ENCODE measurements around the gene MFAP5. TPM values are rescaled to one million over a fixed set of nuclear protein-coding genes. Genes with fewer than 3 reads are reported as not detected.
A peak's percentile ranks its signal among the peaks of the same experiment; 100 is the strongest.

MFAP5 gene, protein sequence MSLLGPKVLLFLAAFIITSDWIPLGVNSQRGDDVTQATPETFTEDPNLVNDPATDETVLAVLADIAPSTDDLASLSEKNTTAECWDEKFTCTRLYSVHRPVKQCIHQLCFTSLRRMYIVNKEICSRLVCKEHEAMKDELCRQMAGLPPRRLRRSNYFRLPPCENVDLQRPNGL
- 10 to 100 TPM; 16.9 to 32.8 (median 22.0) TPM for total RNA-seq

GRCh38 chr12:8662593-8662992 is at the start of gene MFAP5:
MFAP5 (minus strand) TSS chr12:8662826; CDS start chr12:8662104, 722 bp downstream.
- TF ChIP-seq POLR2AphosphoS5 (IDR thresholded peaks at IDR 0.05): no peak
- no peaks in the 10 kb centered on the region for H3K4me1 ChIP-seq
- no peaks in the 10 kb centered on the region for H3K27me3 ChIP-seq
- 61 to 72% methylated on average over 6 of the region's 6 CpGs for WGBS, 2 donors (ENCODE audit: low coverage in 1 of 2)
- H3K9me3 ChIP-seq: no peaks in the 10 kb centered on the region
- intact Hi-C loops (cut with DNase I; ENCODE audit: low total_unique reads) (no loop called here), in situ Hi-C loops (cut with MboI; ENCODE audit: low pct_ligation_motif_present in 1 of 4, low pct_unique_long_range_greater_than_20kb in 1 of 4, low sequenced_read_pairs in 3 of 4) (no loop called here)
- H3K36me3 ChIP-seq: no peaks in the 10 kb centered on the region
- no peak for DNase-seq
- peak within 1 kb of the TSS in 3 of 4 donors; percentile 3 to 63 (median 43) for H3K27ac ChIP-seq
- no peak within 1 kb of the TSS for H3K4me3 ChIP-seq

DNA sequence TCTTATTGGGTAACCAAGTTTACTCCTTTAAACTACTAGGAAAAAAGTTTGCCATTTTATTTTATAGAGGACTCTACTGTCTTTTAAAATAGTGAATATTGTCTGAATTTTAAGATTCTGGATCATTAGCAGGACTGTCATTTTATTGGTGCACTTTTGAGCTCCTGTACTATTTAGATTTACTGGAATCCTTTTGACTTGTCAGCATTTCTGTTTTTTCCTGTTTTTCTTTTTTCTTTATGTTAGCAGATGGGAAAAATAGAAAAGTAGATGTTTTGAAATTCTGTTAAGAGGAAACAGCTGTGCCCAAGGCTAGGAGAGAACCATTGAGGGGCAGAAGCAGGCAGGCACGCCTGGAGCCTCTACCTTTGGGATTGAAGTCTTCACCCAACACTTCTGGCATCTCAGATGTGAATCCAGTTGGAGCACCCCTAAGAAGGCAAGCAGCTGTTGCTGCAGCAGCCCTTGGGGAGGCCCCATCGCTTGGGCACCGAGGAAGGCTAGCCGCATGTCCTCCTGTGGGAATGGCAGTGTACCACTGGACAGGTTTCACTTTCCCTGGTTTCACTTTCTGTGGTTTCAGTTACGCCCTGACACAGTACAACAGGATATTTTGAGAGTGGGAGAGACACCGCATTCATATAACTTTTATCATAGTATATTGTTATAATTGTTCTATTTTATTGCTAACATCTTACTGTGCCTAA is 46.7 kb upstream of the MFAP5 start:
- no peaks in the 10 kb centered on the region for H3K27me3 ChIP-seq
- H3K4me3 ChIP-seq: peak overlapping the region in 2 of 4 donors; percentile 3 to 26
- peaks cover 0 to 19% (median 13%) of the 10 kb centered on the region in 4 donors for H3K4me1 ChIP-seq
- DNase-seq: peak; percentile 40
- in situ Hi-C loops (cut with MboI; ENCODE audit: low pct_ligation_motif_present in 1 of 4, low pct_unique_long_range_greater_than_20kb in 1 of 4, low sequenced_read_pairs in 3 of 4): no loop called here
- no peak for TF ChIP-seq POLR2A (IDR thresholded peaks at IDR 0.05)
- no peak for TF ChIP-seq EP300 (IDR thresholded peaks at IDR 0.05; ENCODE audit: low read depth)
- no peak for TF ChIP-seq POLR2AphosphoS5 (IDR thresholded peaks at IDR 0.05)
- no peak for TF ChIP-seq CTCF (IDR thresholded peaks at IDR 0.05)
- 13 to 32% methylated on average over 2 to 6 of the region's 6 CpGs for WGBS, 2 donors (ENCODE audit: low coverage in 1 of 2)
- H3K27ac ChIP-seq: peak overlapping the region; percentile 37 to 62 (median 46)
- intact Hi-C loops (cut with DNase I; ENCODE audit: low total_unique reads): no loop called here
- H3K36me3 ChIP-seq: no peaks in the 10 kb centered on the region
- no peaks in the 10 kb centered on the region for H3K9me3 ChIP-seq

DNA sequence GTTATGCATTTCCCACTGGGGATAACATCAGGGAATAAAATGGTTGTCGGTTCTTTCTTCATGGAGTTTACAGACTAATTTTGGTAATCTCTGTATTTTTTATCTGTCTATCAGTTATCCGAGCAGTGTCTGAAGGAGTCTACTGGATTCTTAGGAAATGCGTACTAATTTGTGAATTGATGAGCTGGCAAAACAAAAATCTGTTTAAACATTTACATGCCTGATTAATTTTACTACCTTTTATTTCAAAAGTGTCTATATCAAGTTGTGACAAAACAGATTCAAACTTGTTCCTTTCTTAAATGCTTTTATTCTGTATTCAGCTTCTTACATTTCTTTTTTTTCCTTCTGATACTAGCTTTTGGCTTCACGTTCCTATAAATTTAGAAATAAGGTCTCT is 39.5 kb upstream of the MFAP5 start:
- intact Hi-C loops (cut with DNase I; ENCODE audit: low total_unique reads): no loop called here
- no peak for TF ChIP-seq EP300 (IDR thresholded peaks at IDR 0.05; ENCODE audit: low read depth)
- TF ChIP-seq CTCF (IDR thresholded peaks at IDR 0.05): no peak
- TF ChIP-seq POLR2AphosphoS5 (IDR thresholded peaks at IDR 0.05): no peak
- no peak for TF ChIP-seq POLR2A (IDR thresholded peaks at IDR 0.05)

DNA sequence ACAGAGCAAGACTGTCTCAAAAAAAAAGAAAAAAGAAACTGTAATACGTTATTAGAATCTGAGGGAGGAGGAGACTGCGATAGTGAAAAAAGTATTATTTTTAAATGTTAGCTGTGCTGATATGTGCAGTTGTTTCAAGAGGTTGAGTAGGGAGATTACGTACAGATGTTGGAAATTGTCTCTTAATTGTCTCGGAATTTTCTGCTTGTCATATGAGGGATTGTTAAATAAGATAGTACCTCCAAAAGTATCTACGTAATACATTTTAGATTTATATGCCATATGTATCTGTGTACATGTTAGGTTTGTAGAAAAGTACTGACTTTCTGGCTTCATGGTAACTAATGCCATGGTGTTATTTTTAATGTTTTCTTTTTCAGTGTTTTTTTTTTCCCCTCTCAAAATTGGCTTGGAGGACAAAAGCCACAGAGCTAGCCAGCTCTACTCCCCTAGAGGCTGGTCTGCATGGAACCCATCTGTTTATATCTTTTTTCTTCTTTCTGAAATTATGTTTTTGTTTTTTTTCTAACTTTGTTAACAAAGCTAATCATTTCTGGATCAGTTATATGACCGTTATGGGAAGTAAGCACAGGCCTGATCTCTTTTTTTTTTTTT is 38.5 kb upstream of the MFAP5 start:
- no peak for DNase-seq
- H3K27ac ChIP-seq: no peak overlapping the region
- no peaks in the 10 kb centered on the region for H3K27me3 ChIP-seq
- H3K36me3 ChIP-seq: no peaks in the 10 kb centered on the region
- H3K9me3 ChIP-seq: no peaks in the 10 kb centered on the region
- TF ChIP-seq POLR2A (IDR thresholded peaks at IDR 0.05) (no peak), EP300 (IDR thresholded peaks at IDR 0.05; ENCODE audit: low read depth) (no peak), CTCF (IDR thresholded peaks at IDR 0.05) (no peak), POLR2AphosphoS5 (IDR thresholded peaks at IDR 0.05) (no peak)
- in situ Hi-C loops (cut with MboI; ENCODE audit: low pct_ligation_motif_present in 1 of 4, low pct_unique_long_range_greater_than_20kb in 1 of 4, low sequenced_read_pairs in 3 of 4) (no loop called here), intact Hi-C loops (cut with DNase I; ENCODE audit: low total_unique reads) (no loop called here)
- peaks cover 0 to 34% (median 7%) of the 10 kb centered on the region in 4 donors for H3K4me1 ChIP-seq
- WGBS, 2 donors (ENCODE audit: low coverage in 1 of 2): 78 to 80% methylated on average over 5 to 6 of the region's 6 CpGs
- no peak overlapping the region for H3K4me3 ChIP-seq

More for the DNA sequence above, 39.5 kb upstream of the MFAP5 start:
- H3K9me3 ChIP-seq: no peaks in the 10 kb centered on the region
- in situ Hi-C loops (cut with MboI; ENCODE audit: low pct_ligation_motif_present in 1 of 4, low pct_unique_long_range_greater_than_20kb in 1 of 4, low sequenced_read_pairs in 3 of 4): no loop called here
- no peak overlapping the region for H3K4me3 ChIP-seq
- no peaks in the 10 kb centered on the region for H3K27me3 ChIP-seq
- H3K36me3 ChIP-seq: no peaks in the 10 kb centered on the region
- H3K27ac ChIP-seq: no peak overlapping the region
- H3K4me1 ChIP-seq: peaks cover 0 to 29% (median 7%) of the 10 kb centered on the region in 4 donors
- WGBS, 2 donors (ENCODE audit: low coverage in 1 of 2): 86 to 93% methylated on average over 4 of the region's 4 CpGs
- no peak for DNase-seq

Data from transverse colon (tissue), 4 donors.